GM18511 (cell line): ENCODE measurements around the gene REXO1.

Experiments used
- ATAC-seq: cut with Tn5 transposase; IDR thresholded peaks from one replicate; pipeline ENCODE4 v1.9.1; 2021; ENCODE audit warnings: mild to moderate bottlenecking, moderate library complexity; ENCODE audit not compliant: unreplicated experiment

REXO1 gene

DNA sequence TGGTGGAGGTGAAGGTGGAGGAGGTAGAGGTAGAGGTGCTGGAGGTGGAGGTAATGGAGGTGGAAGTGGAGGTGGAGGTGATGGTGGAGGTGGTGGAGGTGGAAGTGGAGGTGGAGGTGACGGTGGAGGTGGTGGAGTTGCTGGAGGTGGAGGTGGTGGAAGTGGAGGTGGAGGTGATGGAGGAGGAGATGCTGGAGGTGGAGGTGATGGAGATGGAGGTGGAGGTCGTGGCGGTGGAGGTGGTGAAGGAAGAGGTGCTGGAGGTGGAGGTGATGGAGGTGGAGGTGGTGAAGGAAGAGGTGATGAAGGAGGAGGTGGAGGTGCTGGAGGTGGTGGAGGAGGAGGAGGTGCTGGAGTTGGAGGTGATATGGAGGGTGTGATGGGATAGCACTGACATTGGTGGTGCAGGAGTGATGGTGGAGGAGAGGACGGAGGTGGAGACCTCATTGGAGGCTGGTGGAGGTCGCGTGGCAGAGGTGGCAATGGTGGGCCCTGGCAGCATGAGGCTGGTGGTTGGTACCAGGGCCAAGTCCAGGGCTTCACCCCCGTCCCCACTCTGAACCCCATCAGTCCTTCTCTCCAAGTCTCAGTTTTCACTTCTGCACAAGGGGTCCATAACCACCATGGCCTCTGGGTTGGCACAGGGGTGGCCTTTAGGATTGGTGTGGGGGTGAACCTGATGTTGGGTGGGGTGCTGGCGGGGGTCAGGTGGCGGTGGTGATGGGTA lies 79.2 kb downstream of the REXO1 start:
- no peak for ATAC-seq

DNA sequence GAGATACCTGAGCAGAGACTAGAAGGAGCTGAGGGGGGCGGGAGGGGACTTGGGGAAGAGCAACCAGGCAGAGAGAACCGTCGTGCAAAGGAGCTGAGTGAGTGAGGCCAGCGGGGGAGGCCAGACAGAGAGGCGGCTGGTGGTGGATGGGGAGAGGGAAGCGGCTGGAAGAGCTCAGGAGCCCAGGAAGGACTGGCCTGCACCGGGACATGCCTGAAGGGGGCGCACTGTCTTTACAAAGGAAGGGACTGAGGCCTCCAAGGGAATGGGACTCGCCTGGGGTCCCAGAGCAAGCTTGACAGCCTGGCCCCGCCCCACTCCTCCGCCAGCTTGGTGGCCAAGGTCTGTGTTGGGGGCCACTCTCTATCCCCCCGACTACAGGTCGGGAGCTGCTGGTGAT lies 80.0 kb downstream of the REXO1 start:
- no peak for ATAC-seq

DNA sequence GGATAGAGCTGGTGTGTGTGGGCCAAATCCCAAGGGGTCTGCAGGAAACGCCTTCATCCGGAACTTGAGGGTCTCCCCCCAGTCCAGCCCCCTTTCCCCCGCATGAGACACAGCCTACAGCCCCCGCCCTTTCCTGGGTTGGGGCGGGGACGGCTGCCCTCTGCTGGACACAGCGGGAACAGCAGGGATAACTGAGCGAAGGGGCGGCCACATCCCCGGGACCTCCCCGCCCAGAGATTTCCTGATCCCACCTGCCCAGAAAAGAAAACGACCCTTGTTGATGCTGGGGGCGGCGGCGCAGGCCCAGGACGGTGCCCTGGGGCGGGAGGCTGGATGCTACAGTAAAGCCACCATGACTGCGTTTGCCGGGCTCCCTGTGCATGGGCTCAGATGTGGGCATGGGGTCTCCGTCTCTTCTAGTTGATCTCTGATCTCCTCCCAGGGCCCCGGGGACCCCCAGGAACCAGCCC lies 80.8 kb downstream of the REXO1 start:
- no peak for ATAC-seq

DNA sequence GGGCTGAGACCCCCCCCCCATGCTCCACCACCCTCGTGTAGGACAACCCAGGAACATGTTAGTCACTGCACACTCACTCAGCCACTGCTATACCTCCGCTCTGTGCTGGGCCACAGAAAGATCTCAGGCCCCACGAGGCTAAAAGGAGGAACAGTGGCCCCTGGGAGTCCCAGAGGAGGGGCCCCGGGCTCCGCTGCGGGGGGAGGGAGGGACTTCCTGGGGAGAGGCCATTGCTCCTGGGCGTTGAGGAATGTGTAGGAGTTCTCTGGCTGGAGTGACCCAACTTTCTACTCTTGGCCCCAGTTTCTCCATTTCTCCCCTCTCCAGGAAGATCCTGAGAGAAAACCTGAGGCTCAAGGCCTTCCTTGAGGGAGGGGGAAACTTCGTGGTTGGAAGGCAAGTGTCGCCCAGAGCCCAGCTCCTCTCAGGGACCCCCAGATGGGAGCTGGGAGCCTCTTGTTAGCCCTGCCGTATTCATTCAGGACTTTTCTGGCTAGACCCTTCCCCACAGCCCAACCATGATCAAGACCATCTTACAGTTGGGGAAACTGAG lies 81.4 kb downstream of the REXO1 start:
- ATAC-seq = no peak

DNA sequence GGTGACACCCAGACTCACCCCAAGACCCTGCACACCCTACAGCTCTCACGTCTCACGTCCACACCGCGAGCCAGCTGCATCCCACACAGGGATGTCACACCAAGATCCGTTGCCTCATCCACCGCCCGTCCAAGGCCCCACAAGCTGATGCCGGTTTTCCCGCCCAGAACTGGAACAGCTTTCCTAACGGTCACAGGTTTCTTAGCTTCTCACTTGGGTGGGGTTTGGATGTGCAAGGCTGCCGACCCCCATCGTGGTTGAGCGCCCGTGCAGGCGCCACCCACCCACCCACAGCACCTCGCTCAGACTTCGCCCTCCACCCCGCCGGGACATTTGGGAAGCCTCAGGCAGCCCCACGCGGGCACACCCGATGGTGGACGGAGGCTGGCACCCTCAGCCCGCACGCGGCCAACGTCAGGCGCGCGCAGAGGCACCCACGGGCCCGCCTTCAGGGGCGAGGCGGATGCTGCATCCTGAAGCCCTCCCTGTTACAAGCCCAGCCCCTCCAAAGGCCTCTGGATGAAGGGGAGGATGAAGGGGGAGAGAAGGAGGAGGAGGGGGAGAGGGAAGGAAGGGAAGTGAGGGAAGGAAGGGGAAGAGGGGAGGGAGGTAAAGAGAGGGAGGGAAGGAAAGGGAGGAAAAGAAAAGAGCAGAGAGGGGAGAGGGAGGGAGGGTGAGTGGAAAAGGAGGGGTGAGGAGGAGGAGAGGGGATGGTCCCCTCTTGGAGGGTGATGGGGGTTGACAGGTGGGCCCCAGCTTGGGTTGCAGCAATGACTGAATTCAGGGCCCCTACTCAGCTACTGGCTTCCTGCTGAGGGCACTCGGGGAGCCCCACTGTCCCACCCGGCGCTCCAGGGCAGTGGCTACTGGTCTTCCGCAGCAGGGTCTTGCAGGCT lies 82.1 kb downstream of the REXO1 start:
- no peak for ATAC-seq
